B cell (primary cell): Measurements from ENCODE around the gene TMEM128. TPM values are rescaled to one million over a fixed set of nuclear protein-coding genes. Genes with fewer than 3 reads are reported as not detected.

Experiments used
- ATAC-seq: fragments of 200-7000 bp; cut with Tn5 transposase; one replicate; pipeline ENCODE4 v1.10.0; 2021; ENCODE audit warnings: low read depth, mild to moderate bottlenecking, moderate number of reproducible peaks, moderate library complexity
- CTCF ChIA-PET: fragments of 350-600 bp; sonication (Branson Sonifier 250); formaldehyde crosslinking; loops from one replicate; lab custom pipeline; 2021; ENCODE audit warnings: antibody characterized with exemption, inconsistent platforms; lab: Charles Lee
- POLR2A ChIA-PET: fragments of 350-600 bp; sonication (Branson Sonifier 250); formaldehyde crosslinking; loops from one replicate; lab custom pipeline; 2021; ENCODE audit warnings: antibody characterized with exemption; lab: Charles Lee
- DNase-seq: peaks from one replicate; pipeline ENCODE4 v3.0.0; 2013
- H2AFZ ChIP-seq: 2 replicates; pipeline ENCODE4 v1.6.1; 2012; ENCODE audit warnings: mild to moderate bottlenecking, low read depth, low read length; ENCODE audit not compliant: insufficient read depth, poor library complexity, severe bottlenecking
- H3K27ac ChIP-seq, 2 donors: 1 replicate in 1 of 2; 2 replicates in 1 of 2; pipeline ENCODE4 v1.5.1; 2012 to 2013; ENCODE audit warnings: low read length in 2 of 2, mild to moderate bottlenecking in 2 of 2, moderate library complexity in 1 of 2
- H3K27me3 ChIP-seq, 4 experiments: fragments of 200-600 bp in 1 of 4; sonication (generic) in 1 of 4; replicated peaks in 1 of 4; 1 replicate in 2 of 4; 2 replicates in 2 of 4; pipeline versions ENCODE4 v1.6.1 to v1.7.0; 2013 to 2016; ENCODE audit warnings: low read length in 3 of 4, mild to moderate bottlenecking in 2 of 4, mixed read lengths in 1 of 4, moderate library complexity in 1 of 4; ENCODE audit not compliant: insufficient read depth in 4 of 4, control insufficient read depth in 3 of 4; ENCODE audit errors: control extremely low read depth in 1 of 4
- H3K36me3 ChIP-seq, 2 experiments: replicated peaks in 1 of 2; 1 replicate in 1 of 2; 2 replicates in 1 of 2; pipeline versions ENCODE4 v1.6.1 to v1.7.1; 2013; ENCODE audit warnings: low read length in 1 of 2; ENCODE audit not compliant: insufficient read depth in 2 of 2, control insufficient read depth in 1 of 2; ENCODE audit errors: control extremely low read depth in 1 of 2, extremely low read depth in 1 of 2
- H3K4me1 ChIP-seq, 2 donors: fragments of 200-600 bp in 1 of 2; sonication (generic) in 1 of 2; 1 replicate in 1 of 2; 2 replicates in 1 of 2; pipeline versions ENCODE4 v1.5.1 to v1.6.1; 2013 to 2017; ENCODE audit warnings: low read length in 2 of 2; ENCODE audit not compliant: control insufficient read depth in 2 of 2, insufficient read depth in 2 of 2
- H3K4me2 ChIP-seq: replicated peaks from 2 replicates; pipeline ENCODE3; 2012; ENCODE audit warnings: mild to moderate bottlenecking, low read depth, low read length; ENCODE audit not compliant: poor library complexity, severe bottlenecking
- H3K4me3 ChIP-seq, 5 experiments: fragments of 200-600 bp in 1 of 5; sonication (generic) in 1 of 5; 1 replicate in 3 of 5; 2 replicates in 2 of 5; pipeline versions ENCODE4 v1.5.1 to v1.7.0; 2011 to 2016; ENCODE audit warnings: low read length in 4 of 5, mild to moderate bottlenecking in 4 of 5, low read depth in 2 of 5, control low read depth in 1 of 5, moderate library complexity in 1 of 5; ENCODE audit not compliant: insufficient read depth in 1 of 5; ENCODE audit errors: control extremely low read depth in 1 of 5, extremely low read depth in 1 of 5
- H3K79me2 ChIP-seq: fragments of 200-600 bp; sonication (generic); one replicate; pipeline ENCODE4 v1.6.0; 2016; ENCODE audit warnings: low read length; ENCODE audit not compliant: control insufficient read depth, insufficient read depth
- H3K9ac ChIP-seq: fragments of 200-600 bp; sonication (generic); 2 replicates; pipeline ENCODE4 v1.6.1; 2017; ENCODE audit warnings: mild to moderate bottlenecking, low read length, moderate library complexity
- H3K9me3 ChIP-seq, 3 donors: one replicate each; pipeline versions ENCODE4 v1.6.1 to v1.7.1; 2013; ENCODE audit warnings: low read length in 2 of 3; ENCODE audit not compliant: control insufficient read depth in 2 of 3, insufficient read depth in 1 of 3; ENCODE audit errors: control extremely low read depth in 1 of 3
- H4K20me1 ChIP-seq: 2 replicates; pipeline ENCODE4 v1.6.0; 2012; ENCODE audit warnings: mild to moderate bottlenecking, low read length; ENCODE audit not compliant: insufficient read depth, control insufficient read depth, poor library complexity, severe bottlenecking
- H3K27ac Mint-ChIP-seq: one replicate; pipeline ENCODE4 v1.8.0; 2021; ENCODE audit warnings: mixed read lengths
- H3K27me3 Mint-ChIP-seq: one replicate; pipeline ENCODE4 v1.8.0; 2021; ENCODE audit warnings: mixed read lengths
- H3K4me1 Mint-ChIP-seq: one replicate; pipeline ENCODE4 v1.8.0; 2021; ENCODE audit warnings: mixed read lengths
- H3K4me3 Mint-ChIP-seq: one replicate; pipeline ENCODE4 v1.8.0; 2021; ENCODE audit warnings: mixed read lengths
- H3K9me3 Mint-ChIP-seq: one replicate; pipeline ENCODE4 v1.8.0; 2022; ENCODE audit warnings: mixed read lengths; ENCODE audit not compliant: insufficient read depth
- EZH2 ChIP-seq: IDR thresholded peaks from 2 replicates; pipeline ENCODE4 v1.6.1; 2012; ENCODE audit warnings: borderline replicate concordance, low read depth, mild to moderate bottlenecking, moderate library complexity, low read length; ENCODE audit not compliant: insufficient read depth, poor library complexity, severe bottlenecking
- WGBS: methylation state at CpG from one replicate; pipeline ENCODE4 v1.1.5; 2013; ENCODE audit warnings: missing lambda C conversion rate; ENCODE audit not compliant: insufficient coverage; 5-methylcytosine and 5-hydroxymethylcytosine counted together
- intact Hi-C: fragments of 100-400 bp; cut with micrococcal nuclease; formaldehyde crosslinking; loops from one replicate; pipeline ENCODE4 v1.10.0; 2022
- polyA plus RNA-seq: library from polyadenylated mRNA; depleted of rRNA; stranded (reverse); fragments of >200 nt; gene quantifications from 2 replicates; pipeline ENCODE4 v1.2.3, GENCODE V29; 2012
- total RNA-seq, 2 donors: library from RNA; stranded (reverse); fragments of 120-200 nt in 1 of 2; gene quantifications; 1 replicate in 1 of 2; 2 replicates in 1 of 2; pipeline versions ENCODE4 v1.2.3 to v1.2.4, GENCODE V29; 2013 to 2022
- TF ChIP-seq, protein P1 (sequence below): fragments of 200-600 bp; IDR thresholded peaks from one replicate; pipeline ENCODE4 v1.8.0; 2022; ENCODE audit warnings: antibody characterized with exemption, mild to moderate bottlenecking

Gene TMEM128
- total and polyA plus RNA-seq, 2 donors (not counting 1 experiment from before 2014, with no cell fraction given), result 10.2 to 17.3 TPM

DNA sequence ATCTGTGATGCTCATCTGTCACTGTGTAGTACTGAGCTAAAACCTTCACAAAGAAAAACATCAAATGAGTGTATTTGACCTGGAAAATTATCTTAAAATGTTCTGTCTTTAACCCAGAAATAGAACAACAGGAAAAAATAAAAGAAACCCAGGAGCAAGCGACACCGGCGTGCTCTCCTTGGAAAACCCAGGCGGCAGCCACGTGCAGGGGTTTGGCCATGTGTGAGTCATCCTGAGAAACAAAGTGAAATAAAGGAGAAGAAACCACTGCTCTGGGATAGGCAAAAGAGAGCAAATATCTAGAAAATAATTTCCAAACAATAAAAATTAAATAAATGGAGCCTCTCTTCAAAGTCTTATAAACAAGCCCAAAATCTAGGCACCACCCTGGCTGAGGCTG lies 20.0 kb upstream of the TMEM128 start:
- H3K4me1 Mint-ChIP-seq, result no peaks in the 10 kb centered on the region
- H3K27me3 Mint-ChIP-seq, result peaks cover 5% of the 10 kb centered on the region
- H3K4me3 Mint-ChIP-seq, result no peak overlapping the region
- DNase-seq, result no peak
- H3K27ac Mint-ChIP-seq, result no peak overlapping the region
- no peak overlapping the region for H2AFZ ChIP-seq
- intact Hi-C loops, result no loop called here
- no peak for TF ChIP-seq EZH2
- TF ChIP-seq, protein P1, sequence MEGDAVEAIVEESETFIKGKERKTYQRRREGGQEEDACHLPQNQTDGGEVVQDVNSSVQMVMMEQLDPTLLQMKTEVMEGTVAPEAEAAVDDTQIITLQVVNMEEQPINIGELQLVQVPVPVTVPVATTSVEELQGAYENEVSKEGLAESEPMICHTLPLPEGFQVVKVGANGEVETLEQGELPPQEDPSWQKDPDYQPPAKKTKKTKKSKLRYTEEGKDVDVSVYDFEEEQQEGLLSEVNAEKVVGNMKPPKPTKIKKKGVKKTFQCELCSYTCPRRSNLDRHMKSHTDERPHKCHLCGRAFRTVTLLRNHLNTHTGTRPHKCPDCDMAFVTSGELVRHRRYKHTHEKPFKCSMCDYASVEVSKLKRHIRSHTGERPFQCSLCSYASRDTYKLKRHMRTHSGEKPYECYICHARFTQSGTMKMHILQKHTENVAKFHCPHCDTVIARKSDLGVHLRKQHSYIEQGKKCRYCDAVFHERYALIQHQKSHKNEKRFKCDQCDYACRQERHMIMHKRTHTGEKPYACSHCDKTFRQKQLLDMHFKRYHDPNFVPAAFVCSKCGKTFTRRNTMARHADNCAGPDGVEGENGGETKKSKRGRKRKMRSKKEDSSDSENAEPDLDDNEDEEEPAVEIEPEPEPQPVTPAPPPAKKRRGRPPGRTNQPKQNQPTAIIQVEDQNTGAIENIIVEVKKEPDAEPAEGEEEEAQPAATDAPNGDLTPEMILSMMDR, result no peak
- ChIA-PET CTCF (interaction anchor here (0.8 kb wide), 1 partner anchor 9 kb away, joined by 3 read pairs; no protein-coding TSS in a partner anchor), POLR2A (no interaction called here)
- H3K9me3 Mint-ChIP-seq, result no peaks in the 10 kb centered on the region
- H3K4me3 ChIP-seq, result no peak overlapping the region
- no peak for ATAC-seq
- no CpG with 5 or more reads among the region's 5 CpGs for WGBS
- no peaks in the 10 kb centered on the region for H4K20me1 ChIP-seq
- H3K9me3 ChIP-seq, result no peaks in the 10 kb centered on the region
- no peaks in the 10 kb centered on the region for H3K27me3 ChIP-seq
- H3K27ac ChIP-seq, result no peak overlapping the region
- no peak overlapping the region for H3K9ac ChIP-seq
- H3K79me2 ChIP-seq, result no peaks in the 10 kb centered on the region
- no peaks in the 10 kb centered on the region for H3K4me1 ChIP-seq
- peaks cover 0 to 24% of the 10 kb centered on the region in 2 experiments for H3K36me3 ChIP-seq
- no peak overlapping the region for H3K4me2 ChIP-seq

DNA sequence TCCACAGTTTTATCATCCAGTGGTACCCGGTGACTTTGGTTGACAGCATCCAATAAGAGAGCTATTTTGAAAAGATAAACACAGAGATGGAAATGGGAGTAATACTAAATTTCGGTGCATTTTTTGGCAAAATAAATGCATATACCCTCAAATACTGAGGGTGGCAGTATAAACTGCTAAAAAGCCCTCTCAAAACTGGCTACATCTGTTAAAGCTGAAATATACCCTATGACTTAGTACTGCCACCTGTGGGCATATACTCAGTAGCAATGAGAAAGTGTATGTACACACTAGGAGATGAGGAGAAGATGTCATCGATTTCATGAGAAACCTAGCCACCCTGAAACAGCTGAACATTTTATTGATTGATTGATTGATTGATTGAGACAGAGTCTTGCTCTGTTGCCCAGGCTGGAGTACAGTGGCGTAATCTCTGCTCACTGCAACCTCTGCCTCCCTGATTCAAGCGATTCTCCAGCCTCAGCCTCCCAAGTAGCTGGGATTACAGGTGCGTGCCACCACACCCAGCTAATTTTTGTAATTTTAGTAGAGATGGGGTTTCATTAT lies 12.2 kb upstream of the TMEM128 start:
- ATAC-seq, result peak; percentile 80
- no peak overlapping the region for H3K27ac ChIP-seq
- no peak overlapping the region for H3K4me3 ChIP-seq
- H3K27me3 ChIP-seq, result peaks cover 0 to 6% (median 0%) of the 10 kb centered on the region in 4 experiments
- no peaks in the 10 kb centered on the region for H3K9me3 Mint-ChIP-seq
- TF ChIP-seq, protein P1, result peak; percentile 59
- TF ChIP-seq EZH2, result no peak
- H3K27ac Mint-ChIP-seq, result no peak overlapping the region
- no peaks in the 10 kb centered on the region for H3K36me3 ChIP-seq
- H4K20me1 ChIP-seq, result no peaks in the 10 kb centered on the region
- H3K4me1 ChIP-seq, result no peaks in the 10 kb centered on the region
- CTCF ChIA-PET, result interaction anchor here (0.7 to 2.4 kb wide), 8 partner anchors 9 to 247 kb away, joined by 3 to 16 read pairs (median 6); partner anchors contain the start of genes LYAR, TMEM128 and ZBTB49
- no peaks in the 10 kb centered on the region for H3K9me3 ChIP-seq
- intact Hi-C loops, result loop anchor here (2.0 kb wide), 1 partner anchor 75 kb away; no protein-coding TSS in a partner anchor
- no peak overlapping the region for H3K9ac ChIP-seq
- DNase-seq, result peak; percentile 42
- no peak overlapping the region for H2AFZ ChIP-seq
- peaks cover 7% of the 10 kb centered on the region for H3K27me3 Mint-ChIP-seq
- no peaks in the 10 kb centered on the region for H3K4me1 Mint-ChIP-seq
- H3K4me3 Mint-ChIP-seq, result no peak overlapping the region
- WGBS, result no CpG with 5 or more reads among the region's 6 CpGs
- no peaks in the 10 kb centered on the region for H3K79me2 ChIP-seq
- no peak overlapping the region for H3K4me2 ChIP-seq
- POLR2A ChIA-PET, result no interaction called here
